HEK293 (cell line): ENCODE results near the gene CSK.

Experiments used
- CTCF ChIA-PET: fragments of 350-600 bp; formaldehyde crosslinking; extraction: SDS; loops from one replicate; lab custom pipeline; 2021; ENCODE audit warnings: antibody characterized with exemption; lab: Yijun Ruan, JAX
- POLR2A ChIA-PET: fragments of 300-600 bp; formaldehyde crosslinking; extraction: SDS; loops from one replicate; lab custom pipeline; 2020; ENCODE audit warnings: antibody characterized with exemption, inconsistent platforms; lab: Yijun Ruan, JAX
- H3K27ac ChIP-seq: fragments of 200-500 bp; sonication (Bioruptor generic); 2 replicates; pipeline ENCODE4 v1.5.1; 2014; ENCODE audit warnings: low read depth, low read length, control low read depth, inconsistent platforms; ENCODE audit errors: extremely low read depth
- H3K36me3 ChIP-seq, 2 experiments: fragments of 200-500 bp in 1 of 2; sonication (Bioruptor generic) in 1 of 2; 1 replicate in 1 of 2; 2 replicates in 1 of 2; pipeline ENCODE4 v1.5.1; 2014 to 2017; ENCODE audit warnings: inconsistent platforms in 2 of 2, low read length in 2 of 2; ENCODE audit not compliant: control insufficient read depth in 2 of 2, insufficient read depth in 1 of 2
- H3K4me1 ChIP-seq: fragments of 200-500 bp; sonication (Bioruptor generic); 2 replicates; pipeline ENCODE4 v1.5.1; 2014; ENCODE audit warnings: mild to moderate bottlenecking, low read length, inconsistent platforms; ENCODE audit not compliant: control insufficient read depth, insufficient read depth
- H3K4me3 ChIP-seq: 2 replicates; pipeline ENCODE4 v1.5.1; 2011; ENCODE audit warnings: low read depth, mild to moderate bottlenecking, control low read depth, low read length, moderate library complexity
- H3K9me3 ChIP-seq: fragments of 200-500 bp; sonication (Bioruptor generic); 2 replicates; pipeline ENCODE4 v1.5.1; 2014; ENCODE audit warnings: low read depth, low read length, inconsistent platforms; ENCODE audit not compliant: control insufficient read depth, insufficient read depth
- AEBP2 ChIP-seq: fragments of 450-650 bp; formaldehyde crosslinking; IDR thresholded peaks from 2 replicates; pipeline ENCODE4 v1.5.1; 2016; ENCODE audit warnings: missing biosample characterization, missing genetic modification characterization, borderline replicate concordance
- ATF2 ChIP-seq: fragments of 450-650 bp; formaldehyde crosslinking; IDR thresholded peaks from 2 replicates; pipeline ENCODE4 v1.5.1; 2016; ENCODE audit warnings: missing biosample characterization, missing genetic modification characterization, low read depth
- BCL11B ChIP-seq: fragments of 450-650 bp; formaldehyde crosslinking; IDR thresholded peaks from 2 replicates; pipeline ENCODE4 v1.5.1; 2016; ENCODE audit warnings: low read depth, missing biosample characterization, missing genetic modification characterization
- GLI2 ChIP-seq: fragments of 450-650 bp; formaldehyde crosslinking; IDR thresholded peaks from 2 replicates; pipeline ENCODE4; 2017; ENCODE audit warnings: missing biosample characterization, missing genetic modification characterization, low read depth, borderline replicate concordance
- GLIS1 ChIP-seq: fragments of 450-650 bp; formaldehyde crosslinking; IDR thresholded peaks from 2 replicates; pipeline ENCODE4 v1.5.1; 2016; ENCODE audit warnings: missing biosample characterization, missing genetic modification characterization
- KLF10 ChIP-seq: fragments of 450-650 bp; IDR thresholded peaks from 2 replicates; pipeline ENCODE4 v1.5.1; 2018; ENCODE audit warnings: missing biosample characterization, mild to moderate bottlenecking, missing genetic modification characterization
- KLF9 ChIP-seq: fragments of 450-650 bp; formaldehyde crosslinking; IDR thresholded peaks from 2 replicates; pipeline ENCODE4 v1.5.1; 2016; ENCODE audit warnings: missing biosample characterization, missing genetic modification characterization, low read depth
- SP3 ChIP-seq: fragments of 450-650 bp; formaldehyde crosslinking; IDR thresholded peaks from 2 replicates; pipeline ENCODE4 v1.5.1; 2016; ENCODE audit warnings: missing biosample characterization, missing genetic modification characterization
- ZBTB10 ChIP-seq: fragments of 450-650 bp; formaldehyde crosslinking; IDR thresholded peaks from 2 replicates; pipeline ENCODE4 v1.5.1; 2016; ENCODE audit warnings: missing biosample characterization, missing genetic modification characterization
- ZBTB20 ChIP-seq: fragments of 450-650 bp; formaldehyde crosslinking; IDR thresholded peaks from 2 replicates; pipeline ENCODE4 v1.5.1; 2016; ENCODE audit warnings: missing biosample characterization, missing genetic modification characterization
- ZBTB48 ChIP-seq: fragments of 450-650 bp; formaldehyde crosslinking; IDR thresholded peaks from 2 replicates; pipeline ENCODE4 v1.5.1; 2016; ENCODE audit warnings: missing biosample characterization, missing genetic modification characterization
- ZBTB8A ChIP-seq: fragments of 450-650 bp; formaldehyde crosslinking; IDR thresholded peaks from 2 replicates; pipeline ENCODE4 v1.5.1; 2016; ENCODE audit warnings: missing biosample characterization, missing genetic modification characterization
- ZNF146 ChIP-seq: fragments of 450-650 bp; formaldehyde crosslinking; IDR thresholded peaks from 2 replicates; pipeline ENCODE4 v1.5.1; 2016; ENCODE audit warnings: missing biosample characterization, missing genetic modification characterization
- ZNF2 ChIP-seq: fragments of 450-650 bp; formaldehyde crosslinking; IDR thresholded peaks from 2 replicates; pipeline ENCODE4 v1.5.1; 2016; ENCODE audit warnings: missing biosample characterization, missing genetic modification characterization
- ZNF214 ChIP-seq: fragments of 450-650 bp; formaldehyde crosslinking; IDR thresholded peaks from 2 replicates; pipeline ENCODE4 v1.5.1; 2017; ENCODE audit warnings: missing biosample characterization, mild to moderate bottlenecking, missing genetic modification characterization, borderline replicate concordance
- ZNF248 ChIP-seq: fragments of 450-650 bp; formaldehyde crosslinking; IDR thresholded peaks from 2 replicates; pipeline ENCODE4 v1.5.1; 2017; ENCODE audit warnings: missing biosample characterization, missing genetic modification characterization
- ZNF335 ChIP-seq: fragments of 450-650 bp; formaldehyde crosslinking; conservative IDR thresholded peaks from 2 replicates; pipeline ENCODE4 v1.5.1; 2016; ENCODE audit warnings: missing biosample characterization, missing genetic modification characterization
- ZNF514 ChIP-seq: fragments of 450-650 bp; formaldehyde crosslinking; IDR thresholded peaks from 2 replicates; pipeline ENCODE4 v1.5.1; 2016; ENCODE audit warnings: missing biosample characterization, missing genetic modification characterization
- ZNF677 ChIP-seq: fragments of 450-650 bp; IDR thresholded peaks from 2 replicates; pipeline ENCODE4 v1.5.0; 2018; ENCODE audit warnings: missing biosample characterization, mild to moderate bottlenecking, missing genetic modification characterization, moderate library complexity
- ZNF785 ChIP-seq: fragments of 450-650 bp; formaldehyde crosslinking; IDR thresholded peaks from 2 replicates; pipeline ENCODE4 v1.5.1; 2016; ENCODE audit warnings: missing biosample characterization, missing genetic modification characterization
- ZNF837 ChIP-seq: fragments of 450-650 bp; formaldehyde crosslinking; IDR thresholded peaks from 2 replicates; pipeline ENCODE4 v1.5.1; 2016; ENCODE audit warnings: missing biosample characterization, missing genetic modification characterization
- TF ChIP-seq, protein P1 (sequence below): fragments of 450-650 bp; IDR thresholded peaks from 2 replicates; pipeline ENCODE4 v1.5.1; 2018; ENCODE audit warnings: missing biosample characterization, mild to moderate bottlenecking, missing genetic modification characterization
- TF ChIP-seq, protein P2 (sequence below): fragments of 450-650 bp; formaldehyde crosslinking; conservative IDR thresholded peaks from 2 replicates; pipeline ENCODE4 v1.5.1; 2016; ENCODE audit warnings: low read depth, missing biosample characterization, missing genetic modification characterization

Gene CSK

GRCh38 chr15:74845208-74845568, 63.3 kb downstream of the CSK start:
- POLR2A ChIA-PET = interaction anchor here (0.9 to 1.0 kb wide), 2 partner anchors 55 to 93 kb away, joined by 3 read pairs; partner anchors contain the start of gene COX5A
- Histone ChIP-seq H3K4me1 (peaks cover 10% of the 10 kb centered on the region), H3K27ac (peak overlapping the region; percentile 37; the same call in 1 of the 2 replicates), H3K4me3 (no peak overlapping the region), H3K9me3 (no peaks in the 10 kb centered on the region), H3K36me3 (peaks cover 21 to 55% of the 10 kb centered on the region in 2 experiments)
- CTCF ChIA-PET = interaction anchor here (1.2 to 4.5 kb wide), 2 partner anchors 12 to 57 kb away, joined by 4 to 29 read pairs; no protein-coding TSS in a partner anchor
- no peak for TF ChIP-seq ZNF146 (tag by site-specific recombination)
- no peak for TF ChIP-seq ZBTB20 (tag by site-specific recombination)
- TF ChIP-seq, protein P1, sequence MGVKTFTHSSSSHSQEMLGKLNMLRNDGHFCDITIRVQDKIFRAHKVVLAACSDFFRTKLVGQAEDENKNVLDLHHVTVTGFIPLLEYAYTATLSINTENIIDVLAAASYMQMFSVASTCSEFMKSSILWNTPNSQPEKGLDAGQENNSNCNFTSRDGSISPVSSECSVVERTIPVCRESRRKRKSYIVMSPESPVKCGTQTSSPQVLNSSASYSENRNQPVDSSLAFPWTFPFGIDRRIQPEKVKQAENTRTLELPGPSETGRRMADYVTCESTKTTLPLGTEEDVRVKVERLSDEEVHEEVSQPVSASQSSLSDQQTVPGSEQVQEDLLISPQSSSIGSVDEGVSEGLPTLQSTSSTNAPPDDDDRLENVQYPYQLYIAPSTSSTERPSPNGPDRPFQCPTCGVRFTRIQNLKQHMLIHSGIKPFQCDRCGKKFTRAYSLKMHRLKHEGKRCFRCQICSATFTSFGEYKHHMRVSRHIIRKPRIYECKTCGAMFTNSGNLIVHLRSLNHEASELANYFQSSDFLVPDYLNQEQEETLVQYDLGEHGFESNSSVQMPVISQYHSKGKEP (tag by site-specific recombination) = no peak
- no peak for TF ChIP-seq ZNF837 (tag by site-specific recombination)
- no peak for TF ChIP-seq ZNF677 (tag by site-specific recombination)
- TF ChIP-seq ZNF335 (tag by site-specific recombination) = no peak
- no peak for TF ChIP-seq GLIS1 (tag by site-specific recombination)
- no peak for TF ChIP-seq ZNF248
- TF ChIP-seq, protein P2, sequence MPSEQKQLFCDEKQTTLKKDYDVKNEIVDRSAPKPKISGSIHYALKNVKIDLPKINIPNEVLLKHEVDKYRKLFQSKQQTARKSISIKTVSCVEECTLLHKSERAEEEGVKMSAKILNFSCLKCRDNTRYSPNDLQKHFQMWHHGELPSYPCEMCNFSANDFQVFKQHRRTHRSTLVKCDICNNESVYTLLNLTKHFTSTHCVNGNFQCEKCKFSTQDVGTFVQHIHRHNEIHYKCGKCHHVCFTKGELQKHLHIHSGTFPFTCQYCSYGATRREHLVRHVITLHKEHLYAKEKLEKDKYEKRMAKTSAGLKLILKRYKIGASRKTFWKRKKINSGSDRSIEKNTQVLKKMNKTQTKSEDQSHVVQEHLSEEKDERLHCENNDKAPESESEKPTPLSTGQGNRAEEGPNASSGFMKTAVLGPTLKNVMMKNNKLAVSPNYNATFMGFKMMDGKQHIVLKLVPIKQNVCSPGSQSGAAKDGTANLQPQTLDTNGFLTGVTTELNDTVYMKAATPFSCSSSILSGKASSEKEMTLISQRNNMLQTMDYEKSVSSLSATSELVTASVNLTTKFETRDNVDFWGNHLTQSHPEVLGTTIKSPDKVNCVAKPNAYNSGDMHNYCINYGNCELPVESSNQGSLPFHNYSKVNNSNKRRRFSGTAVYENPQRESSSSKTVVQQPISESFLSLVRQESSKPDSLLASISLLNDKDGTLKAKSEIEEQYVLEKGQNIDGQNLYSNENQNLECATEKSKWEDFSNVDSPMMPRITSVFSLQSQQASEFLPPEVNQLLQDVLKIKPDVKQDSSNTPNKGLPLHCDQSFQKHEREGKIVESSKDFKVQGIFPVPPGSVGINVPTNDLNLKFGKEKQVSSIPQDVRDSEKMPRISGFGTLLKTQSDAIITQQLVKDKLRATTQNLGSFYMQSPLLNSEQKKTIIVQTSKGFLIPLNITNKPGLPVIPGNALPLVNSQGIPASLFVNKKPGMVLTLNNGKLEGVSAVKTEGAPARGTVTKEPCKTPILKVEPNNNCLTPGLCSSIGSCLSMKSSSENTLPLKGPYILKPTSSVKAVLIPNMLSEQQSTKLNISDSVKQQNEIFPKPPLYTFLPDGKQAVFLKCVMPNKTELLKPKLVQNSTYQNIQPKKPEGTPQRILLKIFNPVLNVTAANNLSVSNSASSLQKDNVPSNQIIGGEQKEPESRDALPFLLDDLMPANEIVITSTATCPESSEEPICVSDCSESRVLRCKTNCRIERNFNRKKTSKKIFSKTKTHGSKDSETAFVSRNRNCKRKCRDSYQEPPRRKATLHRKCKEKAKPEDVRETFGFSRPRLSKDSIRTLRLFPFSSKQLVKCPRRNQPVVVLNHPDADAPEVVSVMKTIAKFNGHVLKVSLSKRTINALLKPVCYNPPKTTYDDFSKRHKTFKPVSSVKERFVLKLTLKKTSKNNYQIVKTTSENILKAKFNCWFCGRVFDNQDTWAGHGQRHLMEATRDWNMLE (tag by site-specific recombination) = no peak
- no peak for TF ChIP-seq ZBTB48
- TF ChIP-seq SP3 (tag by site-specific recombination) = no peak
- no peak for TF ChIP-seq KLF9 (tag by site-specific recombination)
- TF ChIP-seq ZBTB8A = no peak
- no peak for TF ChIP-seq KLF10 (tag by site-specific recombination)

- Histone ChIP-seq H3K4me3 (no peak overlapping the region), H3K4me1 (peaks cover 10% of the 10 kb centered on the region), H3K36me3 (peaks cover 21 to 55% of the 10 kb centered on the region in 2 experiments), H3K27ac (no peak overlapping the region), H3K9me3 (no peaks in the 10 kb centered on the region)
- ChIA-PET POLR2A (no interaction called here), CTCF (interaction anchor here (1.5 kb wide), 1 partner anchor 10 kb away, joined by 4 read pairs; no protein-coding TSS in a partner anchor)
- TF ChIP-seq GLI2 (tag by site-specific recombination) (no peak), ZNF785 (tag by site-specific recombination) (no peak), BCL11B (tag by site-specific recombination) (no peak), ZNF214 (tag by site-specific recombination) (no peak), ZNF2 (tag by site-specific recombination) (no peak), ZBTB10 (tag by site-specific recombination) (no peak), ZNF514 (tag by site-specific recombination) (no peak), ATF2 (tag by site-specific recombination) (no peak), AEBP2 (tag by site-specific recombination) (no peak)
Observed at GRCh38 chr15:74845581-74845980, 63.7 kb downstream of the CSK start.
